Glutamatergic neuron (in vitro differentiated cells): ENCODE data around the gene ZNF771. TPM values are rescaled to one million over a fixed set of nuclear protein-coding genes. Genes with fewer than 3 reads are reported as not detected.
A peak's percentile ranks its signal among the peaks of the same experiment; 100 is the strongest.

Experiments
- DNase-seq: peaks from one replicate; pipeline ENCODE4 v3.0.0; 2022
- H3K27ac Mint-ChIP-seq: one replicate; pipeline ENCODE4 v1.8.0; 2020; ENCODE audit warnings: mild to moderate bottlenecking, mixed read lengths, inconsistent platforms; ENCODE audit not compliant: unreplicated experiment
- H3K27me3 Mint-ChIP-seq: one replicate; pipeline ENCODE4 v1.8.0; 2020; ENCODE audit warnings: mild to moderate bottlenecking, moderate library complexity, mixed read lengths, inconsistent platforms; ENCODE audit not compliant: unreplicated experiment
- H3K36me3 Mint-ChIP-seq: one replicate; pipeline ENCODE4 v1.8.0; 2020; ENCODE audit warnings: mild to moderate bottlenecking, mixed read lengths, inconsistent platforms; ENCODE audit not compliant: unreplicated experiment
- H3K4me1 Mint-ChIP-seq: one replicate; pipeline ENCODE4 v1.8.0; 2020; ENCODE audit warnings: mild to moderate bottlenecking, low read depth, mixed read lengths, inconsistent platforms; ENCODE audit not compliant: unreplicated experiment
- H3K4me3 Mint-ChIP-seq: one replicate; pipeline ENCODE4 v1.8.0; 2020; ENCODE audit warnings: mild to moderate bottlenecking, mixed read lengths, inconsistent platforms; ENCODE audit not compliant: unreplicated experiment
- H3K9me3 Mint-ChIP-seq: one replicate; pipeline ENCODE4 v1.8.0; 2020; ENCODE audit warnings: mild to moderate bottlenecking, moderate library complexity, mixed read lengths, inconsistent platforms; ENCODE audit not compliant: unreplicated experiment
- CTCF ChIP-seq: fragments of 200-600 bp; sonication (generic); IDR thresholded peaks from one replicate; pipeline ENCODE4 v1.5.0; 2021; ENCODE audit not compliant: partially characterized antibody, unreplicated experiment
- total RNA-seq: library from RNA; stranded (reverse); fragmentation: NEBNext Ultra II Directional; extraction: Animal tissue kit (Norgen Biotek cat#: 25700); gene quantifications from one replicate; pipeline ENCODE4 v1.2.1, GENCODE V29; 2021; ENCODE audit not compliant: unreplicated experiment

Gene ZNF771
- total RNA-seq, 1 donor from 2014 or later = 7.8 TPM

- H3K36me3 Mint-ChIP-seq = peaks cover 3% of the 10 kb centered on the region
- no peak for TF ChIP-seq CTCF
- peaks cover 27% of the 10 kb centered on the region for H3K27me3 Mint-ChIP-seq
- H3K4me3 Mint-ChIP-seq = peak overlapping the region; percentile 98
- peak overlapping the region; percentile 48 for H3K27ac Mint-ChIP-seq
- H3K4me1 Mint-ChIP-seq = peaks cover 36% of the 10 kb centered on the region
- peaks cover 17% of the 10 kb centered on the region for H3K9me3 Mint-ChIP-seq
- no peak for DNase-seq
Measured at GRCh38 chr16:30368122-30368791, 39.1 kb upstream of the ZNF771 start.

- DNase-seq = no peak
- Mint-ChIP-seq H3K27me3 (peaks cover 27% of the 10 kb centered on the region), H3K9me3 (peaks cover 18% of the 10 kb centered on the region), H3K36me3 (peaks cover 3% of the 10 kb centered on the region), H3K4me3 (peak overlapping the region; percentile 98), H3K27ac (peak overlapping the region; percentile 77), H3K4me1 (peaks cover 36% of the 10 kb centered on the region)
- no peak for TF ChIP-seq CTCF
Measured at GRCh38 chr16:30368792-30369090, 38.7 kb upstream of the ZNF771 start.

GRCh38 chr16:30369091-30369937 lies 38.1 kb upstream of the ZNF771 start:
- H3K4me3 Mint-ChIP-seq = peak overlapping the region; percentile 98
- peaks cover 3% of the 10 kb centered on the region for H3K36me3 Mint-ChIP-seq
- peaks cover 27% of the 10 kb centered on the region for H3K27me3 Mint-ChIP-seq
- H3K27ac Mint-ChIP-seq = peak overlapping the region; percentile 77
- peaks cover 36% of the 10 kb centered on the region for H3K4me1 Mint-ChIP-seq
- DNase-seq = peak; percentile 60
- no peak for TF ChIP-seq CTCF
- peaks cover 20% of the 10 kb centered on the region for H3K9me3 Mint-ChIP-seq

- H3K4me1 Mint-ChIP-seq = peaks cover 36% of the 10 kb centered on the region
- peak; percentile 29 for TF ChIP-seq CTCF
- peaks cover 3% of the 10 kb centered on the region for H3K36me3 Mint-ChIP-seq
- H3K9me3 Mint-ChIP-seq = peaks cover 22% of the 10 kb centered on the region
- peaks cover 27% of the 10 kb centered on the region for H3K27me3 Mint-ChIP-seq
- no peak overlapping the region for H3K4me3 Mint-ChIP-seq
- H3K27ac Mint-ChIP-seq = no peak overlapping the region
- no peak for DNase-seq
Measured at GRCh38 chr16:30369938-30370455, 37.4 kb upstream of the ZNF771 start.
